Fibroblast of mammary gland (primary cell): ENCODE data around the gene CDYL.
A peak's percentile ranks its signal among the peaks of the same experiment; 100 is the strongest.

Experiments used
- DNase-seq: peaks from one replicate; pipeline ENCODE4 v3.0.0-alpha.2; 2010; ENCODE audit warnings: low read depth
- H3K4me3 ChIP-seq: 2 replicates; pipeline ENCODE4 v1.5.1; 2011; ENCODE audit warnings: low read depth, mild to moderate bottlenecking, low read length, moderate library complexity; ENCODE audit not compliant: control insufficient read depth
- CTCF ChIP-seq: conservative IDR thresholded peaks from 2 replicates; pipeline ENCODE4 v1.5.1; 2011; ENCODE audit warnings: low read depth, low read length, inconsistent platforms; ENCODE audit not compliant: control insufficient read depth, insufficient read depth

CDYL gene

GRCh38 chr6:4924661-4925271 lies 148.6 kb downstream of the CDYL start:
- no peak overlapping the region for H3K4me3 ChIP-seq
- DNase-seq: no peak
- TF ChIP-seq CTCF: no peak

- DNase-seq: no peak
- TF ChIP-seq CTCF: no peak
- no peak overlapping the region for H3K4me3 ChIP-seq
Measured at GRCh38 chr6:4925580-4925979, 149.4 kb downstream of the CDYL start.

GRCh38 chr6:4928426-4928825 lies 152.2 kb downstream of the CDYL start:
- DNase-seq: peak; percentile 71
- no peak for TF ChIP-seq CTCF

GRCh38 chr6:4929097-4929718 lies 153.0 kb downstream of the CDYL start:
- no peak for TF ChIP-seq CTCF
- no peak overlapping the region for H3K4me3 ChIP-seq
- DNase-seq: no peak

More at GRCh38 chr6:4928426-4928825, 152.2 kb downstream of the CDYL start:
- H3K4me3 ChIP-seq: no peak overlapping the region

- DNase-seq: no peak
- no peak for TF ChIP-seq CTCF
- no peak overlapping the region for H3K4me3 ChIP-seq
Measured at GRCh38 chr6:4930025-4930691, 154.0 kb downstream of the CDYL start.

- H3K4me3 ChIP-seq: no peak overlapping the region
- peak; percentile 34 for DNase-seq
- TF ChIP-seq CTCF: no peak
Measured at GRCh38 chr6:4931530-4932227, 155.5 kb downstream of the CDYL start.
